ENCODE data around the gene SOX6. TPM values are rescaled to one million over a fixed set of nuclear protein-coding genes. Genes with fewer than 3 reads are reported as not detected.

Gene SOX6
- total and polyA plus RNA-seq, 4 donors, result under 0.01 to 11.8 (median 4.8) TPM

GRCh38 chr11:16216831-16217230 is 139.5 kb downstream of the SOX6 start:
- H3K4me3 ChIP-seq (ENCODE audit: low read length in 2 of 2), result no peak overlapping the region
- H3K36me3 ChIP-seq (ENCODE audit: control insufficient read depth in 1 of 2, insufficient read depth in 2 of 2, low read length in 1 of 2), result no peaks in the 10 kb centered on the region
- no peaks in the 10 kb centered on the region for H3K4me1 ChIP-seq (ENCODE audit: control insufficient read depth in 1 of 2, insufficient read depth in 2 of 2, low read length in 2 of 2)
- intact Hi-C loops (cut with DNase I), result no loop called here
- no peak overlapping the region for H3K27ac ChIP-seq (ENCODE audit: low read depth in 1 of 2, low read length in 2 of 2)
- no peak for ATAC-seq (ENCODE audit: low FRiP score)
- no peaks in the 10 kb centered on the region for H3K27me3 ChIP-seq (ENCODE audit: control insufficient read depth in 1 of 2, insufficient read depth in 2 of 2, low read length in 1 of 2)
- no peaks in the 10 kb centered on the region for H3K9me3 ChIP-seq (ENCODE audit: control insufficient read depth, low read length)
- 75 to 88% methylated on average over 3 of the region's 3 CpGs for WGBS, 2 donors
- no peak for DNase-seq

- WGBS, 2 donors, result 65 to 67% methylated on average over 1 of the region's 1 CpG
- Histone ChIP-seq H3K4me3 (ENCODE audit: low read length in 2 of 2) (no peak overlapping the region), H3K4me1 (ENCODE audit: control insufficient read depth in 1 of 2, insufficient read depth in 2 of 2, low read length in 2 of 2) (no peaks in the 10 kb centered on the region), H3K27me3 (ENCODE audit: control insufficient read depth in 1 of 2, insufficient read depth in 2 of 2, low read length in 1 of 2) (no peaks in the 10 kb centered on the region), H3K9me3 (ENCODE audit: control insufficient read depth, low read length) (no peaks in the 10 kb centered on the region), H3K36me3 (ENCODE audit: control insufficient read depth in 1 of 2, insufficient read depth in 2 of 2, low read length in 1 of 2) (no peaks in the 10 kb centered on the region), H3K27ac (ENCODE audit: low read depth in 1 of 2, low read length in 2 of 2) (no peak overlapping the region)
- intact Hi-C loops (cut with DNase I), result no loop called here
- DNase-seq (no peak), ATAC-seq (ENCODE audit: low FRiP score) (no peak)
Measured at GRCh38 chr11:16215352-16215751, 141.0 kb downstream of the SOX6 start.

- H3K4me1 ChIP-seq (ENCODE audit: control insufficient read depth in 1 of 2, insufficient read depth in 2 of 2, low read length in 2 of 2), result no peaks in the 10 kb centered on the region
- intact Hi-C loops (cut with DNase I), result no loop called here
- ATAC-seq (ENCODE audit: low FRiP score) (no peak), DNase-seq (no peak)
- no peak overlapping the region for H3K4me3 ChIP-seq (ENCODE audit: low read length in 2 of 2)
- no peaks in the 10 kb centered on the region for H3K9me3 ChIP-seq (ENCODE audit: control insufficient read depth, low read length)
- no peak overlapping the region for H3K27ac ChIP-seq (ENCODE audit: low read depth in 1 of 2, low read length in 2 of 2)
- H3K27me3 ChIP-seq (ENCODE audit: control insufficient read depth in 1 of 2, insufficient read depth in 2 of 2, low read length in 1 of 2), result no peaks in the 10 kb centered on the region
- H3K36me3 ChIP-seq (ENCODE audit: control insufficient read depth in 1 of 2, insufficient read depth in 2 of 2, low read length in 1 of 2), result no peaks in the 10 kb centered on the region
Measured at GRCh38 chr11:16211407-16211806, 144.9 kb downstream of the SOX6 start.

GRCh38 chr11:16204261-16204660 is 152.1 kb downstream of the SOX6 start:
- Histone ChIP-seq H3K4me3 (ENCODE audit: low read length in 2 of 2) (no peak overlapping the region), H3K36me3 (ENCODE audit: control insufficient read depth in 1 of 2, insufficient read depth in 2 of 2, low read length in 1 of 2) (no peaks in the 10 kb centered on the region), H3K4me1 (ENCODE audit: control insufficient read depth in 1 of 2, insufficient read depth in 2 of 2, low read length in 2 of 2) (no peaks in the 10 kb centered on the region), H3K9me3 (ENCODE audit: control insufficient read depth, low read length) (no peaks in the 10 kb centered on the region), H3K27ac (ENCODE audit: low read depth in 1 of 2, low read length in 2 of 2) (no peak overlapping the region), H3K27me3 (ENCODE audit: control insufficient read depth in 1 of 2, insufficient read depth in 2 of 2, low read length in 1 of 2) (no peaks in the 10 kb centered on the region)
- ATAC-seq (ENCODE audit: low FRiP score) (no peak), DNase-seq (no peak)
- 74 to 89% methylated on average over 3 of the region's 3 CpGs for WGBS, 2 donors
- intact Hi-C loops (cut with DNase I), result no loop called here

GRCh38 chr11:16195651-16196050 is 160.7 kb downstream of the SOX6 start:
- Histone ChIP-seq H3K27me3 (ENCODE audit: control insufficient read depth in 1 of 2, insufficient read depth in 2 of 2, low read length in 1 of 2) (no peaks in the 10 kb centered on the region), H3K9me3 (ENCODE audit: control insufficient read depth, low read length) (no peaks in the 10 kb centered on the region), H3K4me1 (ENCODE audit: control insufficient read depth in 1 of 2, insufficient read depth in 2 of 2, low read length in 2 of 2) (peaks cover 2 to 6% of the 10 kb centered on the region in 2 donors), H3K27ac (ENCODE audit: low read depth in 1 of 2, low read length in 2 of 2) (no peak overlapping the region), H3K4me3 (ENCODE audit: low read length in 2 of 2) (no peak overlapping the region), H3K36me3 (ENCODE audit: control insufficient read depth in 1 of 2, insufficient read depth in 2 of 2, low read length in 1 of 2) (no peaks in the 10 kb centered on the region)
- DNase-seq, result no peak
- intact Hi-C loops (cut with DNase I), result no loop called here
- ATAC-seq (ENCODE audit: low FRiP score), result peak; percentile 11
- WGBS, 2 donors, result 6 to 12% methylated on average over 3 of the region's 3 CpGs

GRCh38 chr11:16194566-16194965 is 161.8 kb downstream of the SOX6 start:
- intact Hi-C loops (cut with DNase I), result no loop called here
- H3K4me3 ChIP-seq (ENCODE audit: low read length in 2 of 2), result no peak overlapping the region
- peaks cover 2 to 6% of the 10 kb centered on the region in 2 donors for H3K4me1 ChIP-seq (ENCODE audit: control insufficient read depth in 1 of 2, insufficient read depth in 2 of 2, low read length in 2 of 2)
- 6% methylated on average over 2 of the region's 2 CpGs for WGBS, 2 donors
- no peaks in the 10 kb centered on the region for H3K27me3 ChIP-seq (ENCODE audit: control insufficient read depth in 1 of 2, insufficient read depth in 2 of 2, low read length in 1 of 2)
- DNase-seq, result no peak
- no peak overlapping the region for H3K27ac ChIP-seq (ENCODE audit: low read depth in 1 of 2, low read length in 2 of 2)
- no peaks in the 10 kb centered on the region for H3K9me3 ChIP-seq (ENCODE audit: control insufficient read depth, low read length)
- H3K36me3 ChIP-seq (ENCODE audit: control insufficient read depth in 1 of 2, insufficient read depth in 2 of 2, low read length in 1 of 2), result no peaks in the 10 kb centered on the region
- ATAC-seq (ENCODE audit: low FRiP score), result no peak

- WGBS, 2 donors, result 47 to 49% methylated on average over 1 of the region's 1 CpG
- Histone ChIP-seq H3K36me3 (ENCODE audit: control insufficient read depth in 1 of 2, insufficient read depth in 2 of 2, low read length in 1 of 2) (no peaks in the 10 kb centered on the region), H3K9me3 (ENCODE audit: control insufficient read depth, low read length) (no peaks in the 10 kb centered on the region), H3K27ac (ENCODE audit: low read depth in 1 of 2, low read length in 2 of 2) (no peak overlapping the region), H3K27me3 (ENCODE audit: control insufficient read depth in 1 of 2, insufficient read depth in 2 of 2, low read length in 1 of 2) (no peaks in the 10 kb centered on the region), H3K4me1 (ENCODE audit: control insufficient read depth in 1 of 2, insufficient read depth in 2 of 2, low read length in 2 of 2) (peaks cover 2 to 6% of the 10 kb centered on the region in 2 donors), H3K4me3 (ENCODE audit: low read length in 2 of 2) (no peak overlapping the region)
- DNase-seq (no peak), ATAC-seq (ENCODE audit: low FRiP score) (no peak)
- intact Hi-C loops (cut with DNase I), result no loop called here
Measured at GRCh38 chr11:16193897-16194381, 162.4 kb downstream of the SOX6 start.

- Histone ChIP-seq H3K9me3 (ENCODE audit: control insufficient read depth, low read length) (no peaks in the 10 kb centered on the region), H3K27me3 (ENCODE audit: control insufficient read depth in 1 of 2, insufficient read depth in 2 of 2, low read length in 1 of 2) (no peaks in the 10 kb centered on the region), H3K4me3 (ENCODE audit: low read length in 2 of 2) (no peak overlapping the region), H3K27ac (ENCODE audit: low read depth in 1 of 2, low read length in 2 of 2) (no peak overlapping the region), H3K4me1 (ENCODE audit: control insufficient read depth in 1 of 2, insufficient read depth in 2 of 2, low read length in 2 of 2) (peaks cover 2 to 6% of the 10 kb centered on the region in 2 donors), H3K36me3 (ENCODE audit: control insufficient read depth in 1 of 2, insufficient read depth in 2 of 2, low read length in 1 of 2) (no peaks in the 10 kb centered on the region)
- ATAC-seq (ENCODE audit: low FRiP score) (no peak), DNase-seq (no peak)
- WGBS, 2 donors, result 85 to 89% methylated on average over 4 of the region's 4 CpGs
- intact Hi-C loops (cut with DNase I), result no loop called here
Measured at GRCh38 chr11:16191868-16192240, 164.5 kb downstream of the SOX6 start.

GRCh38 chr11:16191212-16191867 is 165.0 kb downstream of the SOX6 start:
- no peaks in the 10 kb centered on the region for H3K27me3 ChIP-seq (ENCODE audit: control insufficient read depth in 1 of 2, insufficient read depth in 2 of 2, low read length in 1 of 2)
- 88 to 96% methylated on average over 5 of the region's 5 CpGs for WGBS, 2 donors
- no peaks in the 10 kb centered on the region for H3K36me3 ChIP-seq (ENCODE audit: control insufficient read depth in 1 of 2, insufficient read depth in 2 of 2, low read length in 1 of 2)
- H3K9me3 ChIP-seq (ENCODE audit: control insufficient read depth, low read length), result peaks cover 1% of the 10 kb centered on the region
- H3K4me1 ChIP-seq (ENCODE audit: control insufficient read depth in 1 of 2, insufficient read depth in 2 of 2, low read length in 2 of 2), result peaks cover 2 to 6% of the 10 kb centered on the region in 2 donors
- no peak overlapping the region for H3K4me3 ChIP-seq (ENCODE audit: low read length in 2 of 2)
- no peak for ATAC-seq (ENCODE audit: low FRiP score)
- intact Hi-C loops (cut with DNase I), result no loop called here
- H3K27ac ChIP-seq (ENCODE audit: low read depth in 1 of 2, low read length in 2 of 2), result no peak overlapping the region
- no peak for DNase-seq
